HepG2 (cell line): ENCODE measurements around the gene TRAPPC12. TPM values are rescaled to one million over a fixed set of nuclear protein-coding genes. Genes with fewer than 3 reads are reported as not detected.

ENCODE experiments used
- ADNP ChIP-seq: sonication (generic); formaldehyde crosslinking; IDR thresholded peaks from 2 replicates; pipeline ENCODE4 v1.4.0; 2020; ENCODE audit warnings: missing genetic modification reagents
- ATAD3A ChIP-seq: sonication (generic); formaldehyde crosslinking; IDR thresholded peaks from 2 replicates; pipeline ENCODE4 v1.4.0; 2020; ENCODE audit warnings: missing genetic modification reagents
- CENPX ChIP-seq: sonication (generic); formaldehyde crosslinking; IDR thresholded peaks from 2 replicates; pipeline ENCODE4 v1.9.0; 2021; ENCODE audit warnings: mild to moderate bottlenecking, missing genetic modification reagents, moderate library complexity
- CERS6 ChIP-seq: sonication (generic); formaldehyde crosslinking; IDR thresholded peaks from 2 replicates; pipeline ENCODE4 v1.5.0; 2020; ENCODE audit warnings: missing genetic modification reagents
- ERF ChIP-seq: IDR thresholded peaks from 2 replicates; pipeline ENCODE4 v1.6.1; 2018; ENCODE audit warnings: missing biosample characterization, missing genetic modification reagents
- FOXP4 ChIP-seq: sonication (generic); formaldehyde crosslinking; IDR thresholded peaks from 2 replicates; pipeline ENCODE4 v1.4.0; 2020; ENCODE audit warnings: missing genetic modification reagents
- FUBP1 ChIP-seq: sonication (generic); formaldehyde crosslinking; IDR thresholded peaks from 2 replicates; pipeline ENCODE4 v1.5.1; 2020; ENCODE audit warnings: missing genetic modification reagents, mild to moderate bottlenecking, borderline replicate concordance
- MTF2 ChIP-seq: sonication (generic); formaldehyde crosslinking; IDR thresholded peaks from 2 replicates; pipeline ENCODE4 v1.5.0; 2020; ENCODE audit warnings: missing genetic modification reagents, borderline replicate concordance
- NAIF1 ChIP-seq: sonication (generic); formaldehyde crosslinking; IDR thresholded peaks from 2 replicates; pipeline ENCODE4 v1.5.0; 2020; ENCODE audit warnings: mild to moderate bottlenecking, missing genetic modification reagents, borderline replicate concordance
- PRDM10 ChIP-seq: sonication (generic); formaldehyde crosslinking; IDR thresholded peaks from 2 replicates; pipeline ENCODE4 v1.4.0; 2020; ENCODE audit warnings: low read depth, missing genetic modification reagents
- ZBED4 ChIP-seq: sonication (generic); formaldehyde crosslinking; IDR thresholded peaks from 2 replicates; pipeline ENCODE4 v1.4.0; 2020; ENCODE audit warnings: missing genetic modification reagents, borderline replicate concordance
- ZNF18 ChIP-seq: sonication (generic); formaldehyde crosslinking; IDR thresholded peaks from 2 replicates; pipeline ENCODE4 v1.8.0; 2022; ENCODE audit warnings: mild to moderate bottlenecking, missing genetic modification reagents; ENCODE audit not compliant: insufficient replicate concordance
- ZNF33B ChIP-seq: sonication (generic); formaldehyde crosslinking; IDR thresholded peaks from 2 replicates; pipeline ENCODE4 v1.5.1; 2020; ENCODE audit warnings: mild to moderate bottlenecking, missing genetic modification reagents
- ZNF34 ChIP-seq: sonication (generic); formaldehyde crosslinking; IDR thresholded peaks from 2 replicates; pipeline ENCODE4 v1.4.0; 2020; ENCODE audit warnings: mild to moderate bottlenecking, missing genetic modification reagents, borderline replicate concordance
- polyA plus RNA-seq, 8 experiments: library from polyadenylated mRNA; depleted of rRNA in 3 of 8; stranded (reverse) in 7 of 8; unstranded in 1 of 8; fragments of >200 nt; fragmentation: Illumina TruSeq in 4 of 8; extraction: Trizol in 4 of 8; gene quantifications; 2 replicates each; pipeline versions ENCODE4 v1.2.1 to v1.2.3, GENCODE V29; 2011 to 2016; ENCODE audit warnings: low read depth in 4 of 8, missing spikeins in 1 of 8, mixed read lengths in 1 of 8; ENCODE audit not compliant: insufficient read depth in 1 of 8
- total RNA-seq, 5 experiments: library from RNA; depleted of rRNA; stranded (reverse); fragments of >200 nt; fragmentation: Illumina TruSeq; extraction: Trizol; gene quantifications; 2 replicates each; pipeline ENCODE4 v1.2.3, GENCODE V29; 2016; ENCODE audit warnings: low read depth in 1 of 5

Gene TRAPPC12
- total and polyA plus RNA-seq, 2 of the 13 experiments (the other 11 are each of a cell fraction or from before 2014, with no cell fraction given) = 46.4 to 97.7 TPM

GRCh38 chr2:3517948-3518495, 138.5 kb downstream of the TRAPPC12 start (continued):
- TF ChIP-seq ATAD3A = no peak
- 0 out of 2 replicates have a peak, but pooled peaks have one; percentile 7 for TF ChIP-seq ZNF33B
- TF ChIP-seq NAIF1 = no peak; the same call in 1 of the 2 replicates
- TF ChIP-seq CERS6 (CRISPR knock-in tag) = no peak
- peak; percentile 77 for TF ChIP-seq FOXP4 (CRISPR knock-in tag)
- TF ChIP-seq MTF2 (CRISPR knock-in tag) = no peak
- 0 out of 2 replicates have a peak, but pooled peaks have one; percentile 35 for TF ChIP-seq ZNF34 (CRISPR knock-in tag)
- no peak for TF ChIP-seq ZNF18
- TF ChIP-seq ZBED4 (CRISPR knock-in tag) = no peak
- no peak for TF ChIP-seq ADNP (CRISPR knock-in tag)
- TF ChIP-seq FUBP1 = no peak
- 0 out of 2 replicates have a peak, but pooled peaks have one; percentile 54 for TF ChIP-seq PRDM10 (CRISPR knock-in tag)
- TF ChIP-seq ERF (CRISPR knock-in tag) = no peak
- no peak for TF ChIP-seq CENPX
